ENCODE measurements around the gene SPECC1L. TPM values are rescaled to one million over a fixed set of nuclear protein-coding genes. Genes with fewer than 3 reads are reported as not detected.
"Not testable (repeated sequence)": the region's sequence is repeated elsewhere in the genome, so short reads cannot be mapped to it uniquely, and the experiment has no call there.

SPECC1L gene
- total and polyA plus RNA-seq, 7 donors: 17.4 to 52.6 (median 28.8) TPM

DNA sequence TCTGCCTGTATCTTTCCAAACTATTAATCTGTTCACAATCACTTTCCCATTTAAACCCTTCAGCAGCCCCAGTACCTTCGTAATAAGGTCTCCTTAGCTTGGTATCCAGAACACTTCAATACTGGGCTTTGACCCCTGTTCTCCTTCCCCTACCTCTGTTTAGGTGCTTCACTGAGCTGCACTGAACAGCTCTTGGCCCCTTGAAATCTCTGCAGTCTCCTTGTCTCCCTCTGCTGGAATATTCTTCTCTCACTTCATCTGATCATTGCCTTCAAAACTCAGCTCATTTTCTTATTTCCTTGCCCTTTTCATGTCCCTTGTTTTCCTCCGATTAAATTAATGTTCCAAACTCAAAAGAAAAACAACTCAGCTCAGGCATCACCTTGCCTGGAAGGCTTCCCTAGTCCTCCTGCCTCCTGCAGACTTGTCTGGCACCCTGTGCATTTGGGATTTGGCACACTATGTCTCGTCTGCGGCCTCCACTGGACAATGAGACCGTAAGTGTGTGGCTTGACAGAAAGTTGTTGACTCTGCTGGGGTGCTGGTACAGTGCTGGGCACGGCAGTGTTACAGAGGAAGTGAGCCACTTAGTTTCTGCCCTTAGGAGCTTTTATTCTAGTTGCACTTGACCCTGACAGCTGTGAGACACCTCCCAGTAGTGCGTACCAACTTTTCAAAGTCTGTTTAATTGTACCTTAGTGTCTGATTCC, 4.2 kb downstream of the SPECC1L start:
- intact Hi-C loops (cut with DNase I); H3K36me3 ChIP-seq; DNase-seq; H3K9me3 ChIP-seq; H3K27me3 ChIP-seq; H3K4me3 ChIP-seq: not testable (repeated sequence)
- 27 to 48% methylated on average over 7 of the region's 7 CpGs for WGBS, 2 donors
- peak overlapping the region; percentile 55 to 67 (median 58) for H3K27ac ChIP-seq
- peak in 1 of 4 donors; percentile 6 for TF ChIP-seq POLR2AphosphoS5 (IDR thresholded peaks at IDR 0.05)
- peaks cover 0 to 55% (median 42%) of the 10 kb centered on the region in 4 donors for H3K4me1 ChIP-seq

DNA sequence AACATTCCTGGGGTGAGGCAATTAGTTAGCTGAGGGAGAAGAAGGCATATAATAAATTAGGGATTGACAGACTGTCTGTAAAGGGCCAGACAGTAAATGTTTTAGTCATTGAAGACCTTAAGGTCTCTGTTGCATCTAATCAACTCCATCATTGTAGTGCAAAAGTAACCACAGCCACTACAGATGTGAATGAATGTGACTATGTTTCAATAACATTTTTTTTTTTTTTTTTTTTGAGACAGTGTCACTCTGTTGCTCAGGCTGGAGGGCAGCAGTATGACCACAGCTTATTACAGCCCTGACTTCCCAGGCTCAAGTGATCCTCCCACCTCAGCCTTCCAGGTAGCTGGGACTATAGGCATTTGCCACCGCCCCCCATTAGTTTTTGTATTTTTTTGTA, 9.7 kb downstream of the SPECC1L start:
- intact Hi-C loops (cut with DNase I); H3K36me3 ChIP-seq; H3K9me3 ChIP-seq; H3K27ac ChIP-seq; DNase-seq; H3K4me3 ChIP-seq; H3K27me3 ChIP-seq: not testable (repeated sequence)
- peaks cover 0 to 33% (median 26%) of the 10 kb centered on the region in 4 donors for H3K4me1 ChIP-seq
- 93 to 100% methylated on average over 1 of the region's 1 CpG for WGBS, 2 donors

DNA sequence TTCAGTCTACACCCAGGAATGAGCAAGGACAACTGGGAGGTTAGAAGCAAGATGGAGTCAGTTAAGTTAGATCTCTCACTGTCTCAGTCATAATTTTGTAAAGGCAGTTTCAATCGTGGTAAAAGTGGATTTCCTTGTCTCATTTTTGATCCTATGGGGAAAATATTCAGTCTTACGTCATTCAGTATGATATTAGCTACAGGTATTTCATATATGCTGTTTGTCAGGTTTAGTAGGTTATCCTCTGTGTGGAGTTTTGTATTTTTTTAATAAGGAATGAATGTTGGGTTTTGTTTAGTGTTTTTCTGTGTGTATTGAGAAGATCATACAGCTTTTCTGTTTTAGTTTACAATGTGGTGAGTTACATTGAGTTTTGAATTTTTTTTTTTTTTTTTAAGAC, 11.8 kb downstream of the SPECC1L start:
- Histone ChIP-seq H3K4me1 (peaks cover 0 to 44% (median 39%) of the 10 kb centered on the region in 4 donors), H3K4me3 (no peak overlapping the region), H3K27me3 (no peaks in the 10 kb centered on the region), H3K9me3 (no peaks in the 10 kb centered on the region), H3K36me3 (no peaks in the 10 kb centered on the region), H3K27ac (no peak overlapping the region)
- 75 to 84% methylated on average over 2 of the region's 2 CpGs for WGBS, 2 donors
- no peak for DNase-seq
- intact Hi-C loops (cut with DNase I): no loop called here
- TF ChIP-seq, protein P1, sequence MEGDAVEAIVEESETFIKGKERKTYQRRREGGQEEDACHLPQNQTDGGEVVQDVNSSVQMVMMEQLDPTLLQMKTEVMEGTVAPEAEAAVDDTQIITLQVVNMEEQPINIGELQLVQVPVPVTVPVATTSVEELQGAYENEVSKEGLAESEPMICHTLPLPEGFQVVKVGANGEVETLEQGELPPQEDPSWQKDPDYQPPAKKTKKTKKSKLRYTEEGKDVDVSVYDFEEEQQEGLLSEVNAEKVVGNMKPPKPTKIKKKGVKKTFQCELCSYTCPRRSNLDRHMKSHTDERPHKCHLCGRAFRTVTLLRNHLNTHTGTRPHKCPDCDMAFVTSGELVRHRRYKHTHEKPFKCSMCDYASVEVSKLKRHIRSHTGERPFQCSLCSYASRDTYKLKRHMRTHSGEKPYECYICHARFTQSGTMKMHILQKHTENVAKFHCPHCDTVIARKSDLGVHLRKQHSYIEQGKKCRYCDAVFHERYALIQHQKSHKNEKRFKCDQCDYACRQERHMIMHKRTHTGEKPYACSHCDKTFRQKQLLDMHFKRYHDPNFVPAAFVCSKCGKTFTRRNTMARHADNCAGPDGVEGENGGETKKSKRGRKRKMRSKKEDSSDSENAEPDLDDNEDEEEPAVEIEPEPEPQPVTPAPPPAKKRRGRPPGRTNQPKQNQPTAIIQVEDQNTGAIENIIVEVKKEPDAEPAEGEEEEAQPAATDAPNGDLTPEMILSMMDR (IDR thresholded peaks at IDR 0.05): no peak
- TF ChIP-seq POLR2A (IDR thresholded peaks at IDR 0.05): no peak
- TF ChIP-seq POLR2AphosphoS5 (IDR thresholded peaks at IDR 0.05): no peak
- TF ChIP-seq EP300 (IDR thresholded peaks at IDR 0.05): no peak

DNA sequence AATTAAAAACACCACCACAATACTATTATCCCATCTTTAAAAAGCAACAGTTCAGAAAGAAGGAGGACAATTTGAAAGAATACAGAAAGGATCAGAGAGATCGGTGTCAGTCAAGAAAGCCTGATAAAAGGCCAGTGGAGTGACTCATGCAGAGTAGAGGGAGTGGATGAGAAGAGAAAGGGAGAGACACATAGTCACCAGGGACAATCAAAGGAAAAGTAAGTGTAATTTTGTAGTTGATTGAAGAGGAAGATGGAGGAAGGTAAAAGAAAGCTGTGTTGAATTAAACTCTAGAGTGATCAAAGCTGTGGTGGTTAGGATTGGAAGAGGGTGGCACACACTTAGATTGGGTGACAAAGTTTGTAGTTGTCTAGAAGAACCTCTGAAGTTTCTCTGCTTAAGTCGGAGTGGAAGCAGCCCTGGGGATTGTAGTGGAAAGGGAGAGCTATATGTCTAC, 14.1 kb downstream of the SPECC1L start:
- intact Hi-C loops (cut with DNase I): no loop called here
- Histone ChIP-seq H3K27ac (peak overlapping the region; percentile 44 to 86 (median 65)), H3K4me3 (no peak overlapping the region), H3K27me3 (no peaks in the 10 kb centered on the region), H3K36me3 (no peaks in the 10 kb centered on the region), H3K4me1 (peaks cover 0 to 62% (median 44%) of the 10 kb centered on the region in 4 donors), H3K9me3 (no peaks in the 10 kb centered on the region)
- WGBS, 2 donors: 58 to 76% methylated on average over 2 of the region's 2 CpGs
- TF ChIP-seq POLR2A (IDR thresholded peaks at IDR 0.05) (no peak), POLR2AphosphoS5 (IDR thresholded peaks at IDR 0.05) (no peak), EP300 (IDR thresholded peaks at IDR 0.05) (no peak)
- TF ChIP-seq, protein P1 (IDR thresholded peaks at IDR 0.05): no peak
- no peak for DNase-seq

DNA sequence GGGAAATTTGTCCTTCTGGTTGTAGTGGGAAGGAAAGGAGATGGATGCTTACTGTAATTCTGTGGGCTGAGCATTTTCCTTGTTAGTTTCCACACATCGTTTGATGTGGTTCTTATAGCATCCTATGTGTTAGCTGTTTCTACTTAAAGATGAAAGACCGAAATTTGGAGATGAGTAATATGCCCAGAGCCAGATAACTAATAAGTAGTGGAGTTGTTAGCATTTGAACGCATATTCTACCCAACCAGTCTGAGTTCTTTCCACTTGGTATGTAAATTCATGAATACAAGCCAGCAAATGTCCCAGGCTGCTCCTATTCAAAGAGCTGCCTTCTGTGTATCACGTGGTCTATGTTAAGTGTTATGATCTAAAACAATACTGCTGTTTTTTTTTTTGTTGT, 14.6 kb downstream of the SPECC1L start:
- no peaks in the 10 kb centered on the region for H3K36me3 ChIP-seq
- H3K9me3 ChIP-seq: no peaks in the 10 kb centered on the region
- WGBS, 2 donors: 47 to 79% methylated on average over 4 of the region's 4 CpGs
- DNase-seq: no peak
- H3K4me3 ChIP-seq: no peak overlapping the region
- intact Hi-C loops (cut with DNase I): no loop called here
- H3K27ac ChIP-seq: peak overlapping the region; percentile 44 to 86 (median 65)
- TF ChIP-seq EP300 (IDR thresholded peaks at IDR 0.05): no peak
- no peaks in the 10 kb centered on the region for H3K27me3 ChIP-seq
- peaks cover 0 to 67% (median 48%) of the 10 kb centered on the region in 4 donors for H3K4me1 ChIP-seq

DNA sequence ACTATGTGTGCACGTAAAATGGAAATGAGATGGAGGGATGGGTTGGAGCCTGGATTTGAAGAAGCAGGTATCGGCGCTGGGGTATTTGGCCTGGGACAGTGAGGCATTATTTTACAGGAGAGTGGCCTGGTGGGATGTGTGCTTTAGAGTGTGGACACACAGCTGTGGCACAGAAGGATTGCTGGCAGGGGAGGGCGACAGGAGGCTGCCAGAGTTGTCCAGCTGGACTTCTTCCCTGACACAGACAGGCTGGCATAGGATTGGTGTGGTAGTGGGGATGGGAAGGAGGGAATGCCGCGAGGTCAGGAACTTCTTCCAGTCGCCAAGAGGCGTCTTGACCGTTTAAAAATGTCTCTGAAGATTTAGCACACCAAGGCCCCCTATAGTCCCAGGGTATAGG, 16.6 kb downstream of the SPECC1L start:
- not testable (repeated sequence) for DNase-seq, H3K9me3 ChIP-seq, H3K4me3 ChIP-seq, H3K36me3 ChIP-seq, H3K27me3 ChIP-seq
- WGBS, 2 donors: 91 to 96% methylated on average over 8 of the region's 9 CpGs
- peak overlapping the region; percentile 65 to 86 (median 78) for H3K27ac ChIP-seq
- H3K4me1 ChIP-seq: peaks cover 0 to 78% (median 65%) of the 10 kb centered on the region in 4 donors
- intact Hi-C loops (cut with DNase I): loop anchor here (2.0 kb wide), 1 partner anchor 14 kb away; no protein-coding TSS in a partner anchor

DNA sequence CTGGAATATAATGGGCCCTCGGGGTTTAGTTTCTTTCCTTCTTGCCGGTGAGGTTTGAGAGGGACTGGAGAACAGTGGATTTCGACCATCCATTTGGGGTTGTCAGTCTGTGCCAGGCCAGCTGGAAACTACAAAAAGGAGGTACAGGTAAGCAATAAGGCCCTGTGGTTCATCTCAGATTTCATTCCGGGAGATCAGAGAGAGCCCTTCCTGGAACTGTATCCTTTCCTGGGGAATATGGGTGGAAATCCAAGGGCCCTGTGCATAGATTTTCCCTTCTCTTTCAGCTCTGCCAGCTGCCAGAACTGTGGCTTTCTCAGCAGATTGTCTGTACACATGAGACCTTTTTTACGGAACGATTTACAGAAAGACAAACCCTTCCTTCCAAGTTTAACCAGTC, 17.2 kb downstream of the SPECC1L start:
- 87 to 91% methylated on average over 6 of the region's 6 CpGs for WGBS, 2 donors
- not testable (repeated sequence) for H3K36me3 ChIP-seq, DNase-seq, H3K27me3 ChIP-seq, H3K4me3 ChIP-seq, H3K9me3 ChIP-seq
- Histone ChIP-seq H3K4me1 (peaks cover 0 to 78% (median 66%) of the 10 kb centered on the region in 4 donors), H3K27ac (peak overlapping the region; percentile 65 to 86 (median 78))
- intact Hi-C loops (cut with DNase I): loop anchor here (2.0 kb wide), 1 partner anchor 15 kb away; no protein-coding TSS in a partner anchor
